GM12878 (cell line): ENCODE measurements around the gene PSMA7. TPM values are rescaled to one million over a fixed set of nuclear protein-coding genes. Genes with fewer than 3 reads are reported as not detected.

ENCODE experiments used
- ATAC-seq: fragments of 200-7000 bp; cut with Tn5 transposase; 3 replicates; pipeline ENCODE4 v1.9.1; 2020; ENCODE audit warnings: mild to moderate bottlenecking, moderate library complexity
- BruUV-seq: library from RNA; stranded (reverse); fragments of 400-500 nt; replicated peaks from 2 replicates; lab custom pipeline; 2021; lab: Mats Ljungman, UMichigan
- CTCF ChIA-PET: fragments of 300-600 bp; sonication (Branson Sonifier 250); formaldehyde crosslinking; extraction: SDS; loops from one replicate; lab custom pipeline; 2021; ENCODE audit warnings: inconsistent platforms; lab: Yijun Ruan, JAX
- POLR2A ChIA-PET: fragments of 350-600 bp; formaldehyde crosslinking; extraction: SDS; loops from one replicate; lab custom pipeline; 2021; ENCODE audit warnings: inconsistent platforms; lab: Charles Lee
- RAD21 ChIA-PET: fragments of 300-600 bp; sonication (Branson Sonifier 250); formaldehyde crosslinking; loops from one replicate; lab custom pipeline; 2023; ENCODE audit warnings: antibody characterized with exemption; ENCODE audit not compliant: unreplicated experiment; lab: Charles Lee
- SMC1A ChIA-PET: fragments of 300-600 bp; sonication (Branson Sonifier 250); formaldehyde crosslinking; loops from one replicate; lab custom pipeline; 2023; ENCODE audit not compliant: unreplicated experiment, uncharacterized antibody; lab: Charles Lee
- DNase-seq: peaks from one replicate; pipeline ENCODE4 v3.0.0-alpha.2; 2011; ENCODE audit warnings: low read depth, low spot score
- FAIRE-seq: peaks from 3 replicates; lab custom pipeline; 2011; peaks lifted over from hg19 to GRCh38; lab: Jason Lieb, UNC
- H2AFZ ChIP-seq: 2 replicates; pipeline ENCODE4 v1.6.0; 2011; ENCODE audit warnings: low read depth, low read length, control low read depth; ENCODE audit not compliant: control insufficient read depth
- H3K27ac ChIP-seq: 2 replicates; pipeline ENCODE4 v1.5.1; 2011; ENCODE audit warnings: control low read depth; ENCODE audit not compliant: control insufficient read depth, insufficient read depth
- H3K27me3 ChIP-seq, 2 experiments: replicated peaks in 1 of 2; 2 replicates each; pipeline versions ENCODE4 v1.6.0 to v1.6.1; 2011; ENCODE audit warnings: low read length in 1 of 2; ENCODE audit not compliant: control insufficient read depth in 2 of 2, insufficient read depth in 2 of 2
- H3K36me3 ChIP-seq, 2 experiments: 2 replicates each; pipeline ENCODE4 v1.5.1; 2011; ENCODE audit warnings: low read length in 1 of 2; ENCODE audit not compliant: control insufficient read depth in 2 of 2, insufficient read depth in 2 of 2
- H3K4me1 ChIP-seq: 2 replicates; pipeline ENCODE4 v1.6.1; 2011; ENCODE audit warnings: mild to moderate bottlenecking, low read length, moderate library complexity, mixed read lengths; ENCODE audit not compliant: control insufficient read depth, insufficient read depth
- H3K4me2 ChIP-seq: 2 replicates; pipeline ENCODE4 v1.6.0; 2011; ENCODE audit warnings: control low read depth; ENCODE audit not compliant: control insufficient read depth, insufficient read depth
- H3K4me3 ChIP-seq: fragments of 200-600 bp; sonication (generic); 2 replicates; pipeline ENCODE4 v1.5.1; 2016
- H3K79me2 ChIP-seq: 2 replicates; pipeline ENCODE4 v1.6.0; 2011; ENCODE audit warnings: low read length; ENCODE audit not compliant: control insufficient read depth, insufficient read depth
- H3K9ac ChIP-seq: 2 replicates; pipeline ENCODE4 v1.8.0; 2011; ENCODE audit warnings: low read length, control low read depth, mixed read lengths; ENCODE audit not compliant: control insufficient read depth, insufficient read depth
- H3K9me3 ChIP-seq: replicated peaks from 3 replicates; pipeline ENCODE4 v1.5.1; 2011; ENCODE audit warnings: mild to moderate bottlenecking, low read length; ENCODE audit not compliant: control insufficient read depth, insufficient read depth
- H4K20me1 ChIP-seq: 2 replicates; pipeline ENCODE4 v1.6.0; 2011; ENCODE audit not compliant: control insufficient read depth, insufficient read depth
- NRF1 ChIP-seq: conservative IDR thresholded peaks from 2 replicates; pipeline ENCODE4 v1.6.1; 2011; ENCODE audit warnings: mild to moderate bottlenecking, low read depth, low read length, improper control_type of control experiment
- SRF ChIP-seq, 2 experiments: IDR thresholded peaks; 2 replicates each; pipeline ENCODE4 v1.6.1; 2011; ENCODE audit warnings: low read depth in 2 of 2, low read length in 2 of 2, mild to moderate bottlenecking in 1 of 2, moderate library complexity in 1 of 2
- WGBS: methylation state at CpG from one replicate; pipeline ENCODE4 v1.1.6; 2016; ENCODE audit warnings: low lambda C conversion rate; ENCODE audit not compliant: insufficient replicate concordance, insufficient coverage; ENCODE audit errors: missing lambda C conversion rate; 5-methylcytosine and 5-hydroxymethylcytosine counted together
- in situ Hi-C: fragments of 300-500 bp; cut with MboI; formaldehyde crosslinking; loops from 9 replicates; pipeline ENCODE4 v1.14.3; 2018; ENCODE audit warnings: mixed read lengths
- intact Hi-C: fragments of 100-400 bp; cut with micrococcal nuclease; formaldehyde crosslinking; loops from one replicate; pipeline ENCODE4 v1.14.2; 2022; ENCODE audit not compliant: unreplicated experiment
- polyA plus RNA-seq, 11 experiments: library from polyadenylated mRNA; depleted of rRNA in 4 of 11; unstranded in 6 of 11; stranded (reverse) in 5 of 11; fragments of >200 nt; fragmentation: Nextera tagmentation in 4 of 11; fragmentation: Illumina TruSeq in 1 of 11; extraction: Ambion mirVana in 4 of 11; extraction: Trizol in 1 of 11; gene quantifications; 1 replicate in 1 of 11; 2 replicates in 10 of 11; pipeline versions ENCODE4 v1.2.1 to v1.2.3, GENCODE V29; 2011 to 2016; ENCODE audit warnings: inconsistent platforms in 2 of 11, missing spikeins in 2 of 11, low read depth in 1 of 11
- total RNA-seq, 4 experiments: library from RNA; depleted of rRNA in 3 of 4; stranded (reverse); fragments of >200 nt in 3 of 4; fragmentation: Illumina TruSeq in 1 of 4; extraction: Trizol in 1 of 4; gene quantifications; 2 replicates each; pipeline versions ENCODE4 v1.2.1 to v1.2.3, GENCODE V29; 2013 to 2021
- TF ChIP-seq, protein P1 (sequence below): fragments of 450-650 bp; conservative IDR thresholded peaks from 2 replicates; pipeline ENCODE4 v1.6.1; 2017; ENCODE audit warnings: mild to moderate bottlenecking, moderate library complexity

Gene PSMA7
- total and polyA plus RNA-seq, 10 of the 15 experiments (the other 5 are each of a cell fraction or from before 2014, with no cell fraction given) = 216 to 857 (median 368) TPM

DNA sequence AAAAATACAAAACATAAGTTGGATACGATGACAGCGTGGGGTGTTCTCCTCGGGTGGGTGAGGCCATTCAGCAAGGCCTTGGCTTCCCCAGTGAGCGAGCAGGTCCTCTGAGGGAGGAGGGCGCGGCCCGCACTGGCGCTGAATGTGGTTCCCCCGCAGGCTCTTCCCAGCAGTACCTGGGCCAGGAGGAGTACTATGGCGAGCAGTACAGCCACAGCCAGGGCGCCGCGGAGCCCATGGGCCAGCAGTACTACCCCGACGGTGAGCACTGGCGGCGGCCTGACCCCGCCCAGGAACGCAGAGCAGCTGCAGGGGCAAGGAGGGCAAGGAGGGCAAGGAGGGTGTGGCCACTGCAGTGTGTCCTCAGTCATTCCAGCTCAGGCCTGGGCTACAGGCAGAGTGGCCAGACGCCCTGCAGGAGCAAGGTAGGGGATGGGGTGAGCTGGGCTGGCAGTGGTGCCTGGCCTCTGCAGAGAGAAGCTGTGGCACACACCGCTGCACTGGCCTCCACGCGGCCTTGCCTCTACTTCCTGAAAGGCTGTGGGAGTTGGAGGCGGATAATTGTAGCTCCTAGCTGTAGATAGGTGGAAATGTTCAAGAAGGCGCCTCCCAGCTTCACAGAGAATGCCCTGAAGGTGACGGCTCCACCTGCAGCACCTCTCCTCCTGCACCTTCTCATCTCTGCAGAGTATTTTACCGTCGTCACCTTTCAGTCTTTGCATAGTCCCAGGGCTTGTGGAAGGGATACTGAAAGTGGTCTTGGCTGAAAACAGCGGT is 21.0 kb upstream of the PSMA7 start (continued):
- TF ChIP-seq, protein P1, sequence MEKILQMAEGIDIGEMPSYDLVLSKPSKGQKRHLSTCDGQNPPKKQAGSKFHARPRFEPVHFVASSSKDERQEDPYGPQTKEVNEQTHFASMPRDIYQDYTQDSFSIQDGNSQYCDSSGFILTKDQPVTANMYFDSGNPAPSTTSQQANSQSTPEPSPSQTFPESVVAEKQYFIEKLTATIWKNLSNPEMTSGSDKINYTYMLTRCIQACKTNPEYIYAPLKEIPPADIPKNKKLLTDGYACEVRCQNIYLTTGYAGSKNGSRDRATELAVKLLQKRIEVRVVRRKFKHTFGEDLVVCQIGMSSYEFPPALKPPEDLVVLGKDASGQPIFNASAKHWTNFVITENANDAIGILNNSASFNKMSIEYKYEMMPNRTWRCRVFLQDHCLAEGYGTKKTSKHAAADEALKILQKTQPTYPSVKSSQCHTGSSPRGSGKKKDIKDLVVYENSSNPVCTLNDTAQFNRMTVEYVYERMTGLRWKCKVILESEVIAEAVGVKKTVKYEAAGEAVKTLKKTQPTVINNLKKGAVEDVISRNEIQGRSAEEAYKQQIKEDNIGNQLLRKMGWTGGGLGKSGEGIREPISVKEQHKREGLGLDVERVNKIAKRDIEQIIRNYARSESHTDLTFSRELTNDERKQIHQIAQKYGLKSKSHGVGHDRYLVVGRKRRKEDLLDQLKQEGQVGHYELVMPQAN = no peak
- no peak for TF ChIP-seq SRF (IDR thresholded peaks at IDR 0.05; ENCODE audit: low read depth in 2 of 2, low read length in 2 of 2)

DNA sequence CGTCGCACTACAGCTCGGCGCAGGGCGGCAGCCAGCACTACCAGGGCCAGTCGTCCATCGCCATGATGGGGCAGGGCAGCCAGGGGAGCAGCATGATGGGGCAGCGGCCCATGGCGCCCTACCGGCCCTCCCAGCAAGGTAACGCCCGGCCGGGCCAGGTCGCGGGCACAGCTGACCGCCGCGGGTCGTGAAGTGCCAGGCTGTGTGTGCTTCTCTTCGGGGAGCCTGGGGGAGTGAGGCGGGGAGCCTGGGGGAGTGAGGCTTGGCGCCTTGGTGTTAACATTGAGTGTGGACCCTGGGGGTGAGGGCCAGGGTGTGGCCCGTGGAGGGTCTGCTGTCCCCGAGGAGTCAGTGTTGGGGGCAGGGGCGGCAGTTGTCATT is 20.3 kb upstream of the PSMA7 start:
- Histone ChIP-seq H3K4me1 (peaks cover 9% of the 10 kb centered on the region), H3K79me2 (no peaks in the 10 kb centered on the region), H4K20me1 (no peaks in the 10 kb centered on the region), H3K4me2 (no peak overlapping the region), H3K9ac (no peak overlapping the region), H3K36me3 (peaks cover 12 to 46% of the 10 kb centered on the region in 2 experiments; a peak in 3 of 4 replicates), H3K27me3 (no peaks in the 10 kb centered on the region), H2AFZ (no peak overlapping the region), H3K4me3 (no peak overlapping the region), H3K27ac (no peak overlapping the region), H3K9me3 (no peaks in the 10 kb centered on the region)
- intact Hi-C loops (no loop called here), in situ Hi-C loops (no loop called here)
- WGBS = over 99% methylated on average over 12 of the region's 25 CpGs
- ChIA-PET POLR2A (no interaction called here), RAD21 (no interaction called here), SMC1A (interaction anchor here (0.6 kb wide), 1 partner anchor 26 kb away, joined by 3 read pairs; no protein-coding TSS in a partner anchor), CTCF (no interaction called here)
- BruUV-seq = no TSS peak
- no peak for DNase-seq
- ATAC-seq = no peak
- FAIRE-seq = no peak
- TF ChIP-seq NRF1 = no peak
